Adrenal gland (tissue), 19 donors: ENCODE measurements around the gene LIPJ. TPM values are rescaled to one million over a fixed set of nuclear protein-coding genes. Genes with fewer than 3 reads are reported as not detected.

ENCODE experiments used
- DNase-seq, 7 donors: peaks; one replicate each; pipeline ENCODE4 v3.0.0-alpha.2; 2019 to 2020
- H3K27ac ChIP-seq, 5 donors: fragments of 200-600 bp; sonication (generic) in 4 of 5; 1 replicate in 3 of 5; 2 replicates in 2 of 5; pipeline versions ENCODE4 v1.5.1 to v1.8.0; 2016 to 2020; ENCODE audit warnings: mild to moderate bottlenecking in 1 of 5
- H3K27me3 ChIP-seq: fragments of 200-600 bp; 2 replicates; pipeline ENCODE4 v1.8.0; 2021
- H3K36me3 ChIP-seq, 2 donors: fragments of 200-600 bp; replicated peaks in 1 of 2; 1 replicate in 1 of 2; 2 replicates in 1 of 2; pipeline versions ENCODE4 v1.5.1 to v1.8.0; 2018 to 2022
- H3K4me1 ChIP-seq, 2 donors: fragments of 200-600 bp; replicated peaks in 1 of 2; 1 replicate in 1 of 2; 2 replicates in 1 of 2; pipeline versions ENCODE4 v1.5.1 to v1.8.0; 2018 to 2021
- H3K4me3 ChIP-seq, 4 donors: fragments of 200-600 bp; sonication (generic) in 3 of 4; one replicate each; pipeline ENCODE4 v1.5.1; 2016 to 2018
- H3K9me3 ChIP-seq, 3 donors: fragments of 200-600 bp; sonication (generic) in 1 of 3; replicated peaks in 1 of 3; 1 replicate in 2 of 3; 2 replicates in 1 of 3; pipeline versions ENCODE4 v1.5.1 to v1.8.0; 2016 to 2021
- CTCF ChIP-seq, 6 experiments: fragments of 450-650 bp in 4 of 6; fragments of 200-600 bp in 2 of 6; sonication (generic) in 1 of 6; IDR thresholded peaks; 1 replicate in 5 of 6; 2 replicates in 1 of 6; pipeline versions ENCODE4 v1.5.1 to v1.8.0; 2016 to 2021; ENCODE audit warnings: antibody characterized with exemption in 6 of 6, mild to moderate bottlenecking in 2 of 6, moderate library complexity in 1 of 6
- POLR2A ChIP-seq, 2 donors: fragments of 450-650 bp; IDR thresholded peaks; one replicate each; pipeline ENCODE4 v1.6.1; 2017; ENCODE audit warnings: antibody characterized with exemption in 2 of 2, mild to moderate bottlenecking in 2 of 2, moderate library complexity in 1 of 2
- WGBS, 4 donors: extraction: QIAGEN DNeasy Blood & Tissue Kit in 2 of 4; methylation state at CpG; one replicate each; pipeline versions ENCODE4 v1.1.5 to v1.1.7; 2013 to 2017; 5-methylcytosine and 5-hydroxymethylcytosine counted together
- intact Hi-C, 2 donors: fragments of 100-400 bp; cut with DNase I; formaldehyde crosslinking; loops; one replicate each; pipeline versions ENCODE4 v1.14.1 to v1.15.0; 2022 to 2023
- long read RNA-seq, 10 donors: library from polyadenylated mRNA in 3 of 10; unstranded in 2 of 10; stranded (forward) in 1 of 10; transcript quantifications; one replicate each; pipeline ENCODE4 v2.0.0 and lab custom pipeline, GENCODE V29; 2021 to 2026
- polyA plus RNA-seq, 3 donors: library from polyadenylated mRNA; stranded (reverse); fragments of 200-250 nt in 2 of 3; fragments of 350-450 nt in 1 of 3; fragmentation: Illumina TruSeq in 1 of 3; extraction: RNeasy Lipid Tissue Mini Kit (QIAGEN cat#74804) in 1 of 3; gene quantifications; one replicate each; pipeline ENCODE4 v1.2.3, GENCODE V29; 2013 to 2014
- total RNA-seq, 9 donors: library from RNA; depleted of rRNA in 4 of 9; stranded (reverse); fragments of >200 nt in 4 of 9; fragments of 120-200 nt in 1 of 9; fragmentation: NEBNext Ultra II Directional in 1 of 9; extraction: Animal tissue kit (Norgen Biotek cat#: 25700) in 1 of 9; gene quantifications; one replicate each; pipeline versions ENCODE4 v1.1.0 to v1.2.4, GENCODE V29; 2013 to 2023
- donor health status: healthy with polysubstance abuse.
- donor health status: Bipolar disorder and iron deficiency.
- donor health status: DM: yes; HTN: yes; CAD: no.
- donor health status: DM: no; HTN: no; CAD: no.
- donor health status: DM: no; HTN: no; CAD: no.
- donor health status: DM: yes; HTN: yes; CAD: no.

LIPJ gene, protein sequence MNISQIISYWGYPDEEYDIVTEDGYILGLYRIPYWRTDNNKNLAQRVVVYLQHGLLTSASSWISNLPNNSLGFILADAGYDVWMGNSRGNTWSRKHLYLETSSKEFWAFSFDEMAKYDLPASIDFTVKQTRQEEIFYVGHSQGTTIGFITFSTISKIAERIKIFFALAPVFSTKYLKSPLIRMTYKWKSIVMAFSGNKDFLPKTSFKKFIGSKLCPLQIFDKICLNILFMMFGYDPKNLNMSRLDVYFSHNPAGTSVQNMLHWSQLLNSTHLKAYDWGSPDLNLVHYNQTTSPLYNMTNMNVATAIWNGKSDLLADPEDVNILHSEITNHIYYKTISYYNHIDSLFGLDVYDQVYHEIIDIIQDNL
- total RNA-seq (under 1 TPM in 2 of 9 donors, not detected in 7; 0.07 to 0.17 TPM), polyA plus RNA-seq (under 1 TPM in 1 of 3 donors, not detected in 2; 0.05 TPM)
- long read RNA-seq, donor 1 = 0 reads
- long read RNA-seq, donor 2 = 0 reads
- long read RNA-seq, donor 3 = 0 reads
- long read RNA-seq, donor 4 = 0 reads
- long read RNA-seq, donor 5 = 0 reads
- long read RNA-seq, donor 6 = 0 reads
- long read RNA-seq, donor 7 = 0 reads
- long read RNA-seq, donor 8 = 0 reads
- long read RNA-seq, donor 9 = 0 reads
- long read RNA-seq, donor 10 = 0 reads

DNA sequence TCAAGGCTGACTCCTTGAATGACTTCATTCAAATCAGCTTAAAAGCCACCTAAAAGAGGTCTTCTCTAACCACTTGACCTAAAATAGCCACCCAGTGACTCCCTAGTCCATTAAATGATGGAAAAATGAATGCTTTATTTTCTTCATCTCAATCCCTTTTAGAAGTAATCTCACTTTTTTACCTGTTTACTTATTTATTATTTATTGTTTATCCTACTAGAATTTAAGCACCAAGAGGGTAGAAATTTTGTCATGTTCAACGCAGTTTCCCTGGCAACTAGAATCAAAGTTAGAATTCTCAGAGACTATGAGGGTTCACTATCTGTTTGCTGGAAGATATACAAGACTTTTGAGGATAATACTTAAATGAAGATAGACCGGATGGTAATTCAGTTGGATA is at the start of gene LIPJ:
TSS of gene LIPJ (plus strand) at position 301 of the 400 bp plus-strand sequence. CDS start 3,926 bp downstream, outside the sequence.
- 93 to 95% (median 93%) methylated on average over 2 of the region's 2 CpGs for WGBS, 4 donors
- H3K36me3 ChIP-seq = no peaks in the 10 kb centered on the region
- intact Hi-C loops = no loop called here
- H3K9me3 ChIP-seq = no peaks in the 10 kb centered on the region
- H3K4me1 ChIP-seq = peaks cover 4% of the 10 kb centered on the region in 2 donors
- no peak within 1 kb of the TSS for H3K27ac ChIP-seq
- TF ChIP-seq POLR2A (IDR thresholded peaks at IDR 0.05) = no peak
- no peak for TF ChIP-seq CTCF (IDR thresholded peaks at IDR 0.05)
- no peak for DNase-seq
- no peaks in the 10 kb centered on the region for H3K27me3 ChIP-seq
- H3K4me3 ChIP-seq = no peak within 1 kb of the TSS

DNA sequence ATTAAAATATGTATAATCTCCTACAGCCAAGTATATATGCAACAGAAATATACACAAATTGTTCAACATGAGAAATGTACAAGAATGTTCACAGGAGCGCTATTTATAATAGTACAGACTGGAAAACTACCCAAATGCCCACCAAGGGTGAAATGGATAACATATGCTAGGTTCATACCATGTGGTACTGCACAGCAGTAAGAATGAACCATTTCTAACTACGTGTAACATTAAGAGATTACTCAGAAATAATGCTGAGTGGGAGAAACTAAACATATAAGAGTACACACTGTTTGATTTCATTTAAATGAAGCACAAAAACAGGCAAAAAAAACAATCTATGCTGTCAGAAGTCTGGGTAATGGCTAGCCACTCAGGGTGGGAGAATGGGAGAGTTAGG is 49.2 kb upstream of the LIPJ start:
- no peak for DNase-seq
- peaks cover 0 to 3% of the 10 kb centered on the region in 2 donors for H3K4me1 ChIP-seq
- intact Hi-C loops = no loop called here
- no peak overlapping the region for H3K4me3 ChIP-seq
- WGBS, 4 donors = 77 to 87% (median 83%) methylated on average over 2 of the region's 2 CpGs
- no peaks in the 10 kb centered on the region for H3K36me3 ChIP-seq
- H3K27me3 ChIP-seq = no peaks in the 10 kb centered on the region
- TF ChIP-seq POLR2A (IDR thresholded peaks at IDR 0.05) = no peak
- no peaks in the 10 kb centered on the region for H3K9me3 ChIP-seq
- H3K27ac ChIP-seq = peak overlapping the region in 2 of 5 donors; percentile 38 to 62

DNA sequence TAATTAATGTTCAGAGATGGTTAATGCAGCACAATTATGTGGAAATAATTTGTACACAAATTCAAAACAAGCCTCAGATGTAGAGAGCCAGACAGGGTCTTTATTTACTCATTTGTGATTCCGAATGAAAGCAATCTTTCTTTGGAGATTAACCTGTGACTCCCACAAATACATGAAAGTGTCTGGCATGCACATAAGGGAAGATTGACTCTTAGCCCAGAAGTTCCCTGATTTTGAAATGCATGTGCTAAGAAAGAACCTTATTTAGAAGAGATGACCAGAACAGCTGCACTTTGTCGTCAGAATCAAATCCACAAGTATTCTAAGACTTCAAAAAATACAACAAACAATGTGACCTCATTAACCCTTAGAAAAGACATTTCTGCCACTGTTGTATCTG is 48.5 kb upstream of the LIPJ start:
- H3K9me3 ChIP-seq = no peaks in the 10 kb centered on the region
- H3K36me3 ChIP-seq = no peaks in the 10 kb centered on the region
- H3K27me3 ChIP-seq = no peaks in the 10 kb centered on the region
- TF ChIP-seq CTCF (IDR thresholded peaks at IDR 0.05) (no peak), POLR2A (IDR thresholded peaks at IDR 0.05) (no peak)
- WGBS, 4 donors = 26 to 65% (median 47%) methylated on average over 2 of the region's 2 CpGs
- intact Hi-C loops = no loop called here
- no peak overlapping the region for H3K4me3 ChIP-seq
- peak overlapping the region in 2 of 5 donors; percentile 13 to 20 for H3K27ac ChIP-seq
- no peak for DNase-seq
- peaks cover 0 to 3% of the 10 kb centered on the region in 2 donors for H3K4me1 ChIP-seq

DNA sequence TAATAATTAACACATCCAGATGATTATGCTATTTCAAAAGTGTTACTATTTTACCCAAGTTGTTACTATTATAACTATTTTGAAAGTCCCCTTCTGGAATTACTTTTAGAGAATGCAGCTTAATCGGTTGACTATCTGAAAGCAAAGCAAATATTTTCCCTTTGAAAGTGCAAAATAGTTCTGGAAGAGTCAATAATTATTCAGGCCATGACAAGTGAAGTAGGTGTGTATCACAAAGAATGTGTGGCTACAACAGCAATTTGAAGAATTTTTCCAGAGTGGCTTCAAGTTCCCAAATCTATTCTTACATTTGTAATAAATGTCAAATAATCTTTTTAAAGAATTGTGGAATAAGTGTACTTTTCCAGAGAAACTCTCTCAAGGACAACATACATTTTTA is 46.2 kb upstream of the LIPJ start:
- peaks cover 0 to 6% of the 10 kb centered on the region in 2 donors for H3K4me1 ChIP-seq
- TF ChIP-seq CTCF (IDR thresholded peaks at IDR 0.05) = no peak
- TF ChIP-seq POLR2A (IDR thresholded peaks at IDR 0.05) = no peak
- H3K9me3 ChIP-seq = no peaks in the 10 kb centered on the region
- WGBS, 4 donors = 68 to 82% (median 80%) methylated on average over 1 of the region's 1 CpG
- H3K27ac ChIP-seq = peak overlapping the region in 3 of 5 donors; percentile 5 to 37 (median 11)
- intact Hi-C loops = no loop called here
- H3K36me3 ChIP-seq = no peaks in the 10 kb centered on the region
- no peaks in the 10 kb centered on the region for H3K27me3 ChIP-seq
- DNase-seq = no peak
- no peak overlapping the region for H3K4me3 ChIP-seq
